ENCODE results near the gene RNU1-3. TPM values are rescaled to one million over a fixed set of nuclear protein-coding genes. Genes with fewer than 3 reads are reported as not detected.
"Not testable (repeated sequence)": the region's sequence is repeated elsewhere in the genome, so short reads cannot be mapped to it uniquely, and the experiment has no call there.

The RNU1-3 gene
- total RNA-seq, 1 donor from 2014 or later: 1,356 TPM

DNA sequence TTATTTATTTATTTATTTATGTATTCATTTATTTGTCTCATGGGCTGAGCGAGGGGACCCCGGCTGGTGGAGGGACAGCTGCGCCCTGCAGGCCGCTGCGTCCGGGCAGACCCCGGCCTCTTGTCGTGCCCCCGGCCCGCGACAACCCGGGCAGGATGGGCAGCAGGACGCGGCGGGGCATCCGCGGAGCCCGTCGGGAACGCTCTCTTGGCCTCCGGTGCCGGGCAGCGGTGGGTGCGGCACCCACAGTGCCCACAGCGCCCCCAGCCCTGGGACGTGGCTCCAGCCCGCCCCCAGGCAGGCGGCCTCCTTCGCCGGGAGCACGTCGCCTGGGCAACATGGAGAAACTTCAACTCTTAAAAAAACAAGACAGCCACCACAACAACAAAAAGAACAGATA lies 8.5 kb downstream of the RNU1-3 start:
- not testable (repeated sequence) for H3K9me3 Mint-ChIP-seq (ENCODE audit: unreplicated experiment); H3K27ac ChIP-seq (ENCODE audit: low read depth, low read length); H2AFZ ChIP-seq (ENCODE audit: low read depth, low read length); H3K27me3 Mint-ChIP-seq (ENCODE audit: low read depth, unreplicated experiment); H3K4me3 ChIP-seq (ENCODE audit: insufficient read depth, low read depth, low read length); FAIRE-seq; H3K9ac ChIP-seq (ENCODE audit: low read length); H3K4me2 ChIP-seq (ENCODE audit: low read length); H3K4me3 Mint-ChIP-seq (ENCODE audit: unreplicated experiment); H3K36me3 ChIP-seq (ENCODE audit: insufficient read depth, low read length); H3K4me1 Mint-ChIP-seq (ENCODE audit: low read depth, unreplicated experiment); H3K4me1 ChIP-seq (ENCODE audit: insufficient read depth, low read length); H3K27me3 ChIP-seq (ENCODE audit: insufficient read depth, low read length); H3K27ac Mint-ChIP-seq (ENCODE audit: unreplicated experiment); DNase-seq (ENCODE audit: low read depth); H3K79me2 ChIP-seq (ENCODE audit: insufficient read depth, low read length); H3K9me3 ChIP-seq (ENCODE audit: insufficient read depth, low read depth, low read length); H4K20me1 ChIP-seq (ENCODE audit: insufficient read depth, low read length); H3K36me3 Mint-ChIP-seq (ENCODE audit: low read depth, unreplicated experiment)

- H3K9me3 Mint-ChIP-seq (ENCODE audit: unreplicated experiment); H3K36me3 Mint-ChIP-seq (ENCODE audit: low read depth, unreplicated experiment); H3K27me3 ChIP-seq (ENCODE audit: insufficient read depth, low read length); H3K4me3 ChIP-seq (ENCODE audit: insufficient read depth, low read depth, low read length); DNase-seq (ENCODE audit: low read depth); H3K36me3 ChIP-seq (ENCODE audit: insufficient read depth, low read length); H3K4me1 Mint-ChIP-seq (ENCODE audit: low read depth, unreplicated experiment); H3K4me1 ChIP-seq (ENCODE audit: insufficient read depth, low read length); H3K27ac Mint-ChIP-seq (ENCODE audit: unreplicated experiment); H3K4me3 Mint-ChIP-seq (ENCODE audit: unreplicated experiment); H4K20me1 ChIP-seq (ENCODE audit: insufficient read depth, low read length); H3K27ac ChIP-seq (ENCODE audit: low read depth, low read length); H3K79me2 ChIP-seq (ENCODE audit: insufficient read depth, low read length); H3K9me3 ChIP-seq (ENCODE audit: insufficient read depth, low read depth, low read length); H3K9ac ChIP-seq (ENCODE audit: low read length); FAIRE-seq; H3K27me3 Mint-ChIP-seq (ENCODE audit: low read depth, unreplicated experiment); H3K4me2 ChIP-seq (ENCODE audit: low read length); H2AFZ ChIP-seq (ENCODE audit: low read depth, low read length): not testable (repeated sequence)
Measured at GRCh38 chr1:16656981-16657683, 9.6 kb downstream of the RNU1-3 start.

- H3K4me3 Mint-ChIP-seq (ENCODE audit: unreplicated experiment); H3K4me2 ChIP-seq (ENCODE audit: low read length); H3K36me3 ChIP-seq (ENCODE audit: insufficient read depth, low read length); H3K27me3 ChIP-seq (ENCODE audit: insufficient read depth, low read length); H3K9me3 ChIP-seq (ENCODE audit: insufficient read depth, low read depth, low read length); H3K27ac ChIP-seq (ENCODE audit: low read depth, low read length); H3K9me3 Mint-ChIP-seq (ENCODE audit: unreplicated experiment); H3K4me3 ChIP-seq (ENCODE audit: insufficient read depth, low read depth, low read length); H2AFZ ChIP-seq (ENCODE audit: low read depth, low read length); DNase-seq (ENCODE audit: low read depth); H3K27me3 Mint-ChIP-seq (ENCODE audit: low read depth, unreplicated experiment); H3K4me1 ChIP-seq (ENCODE audit: insufficient read depth, low read length); H3K4me1 Mint-ChIP-seq (ENCODE audit: low read depth, unreplicated experiment); FAIRE-seq; H3K79me2 ChIP-seq (ENCODE audit: insufficient read depth, low read length); H3K27ac Mint-ChIP-seq (ENCODE audit: unreplicated experiment); H3K9ac ChIP-seq (ENCODE audit: low read length); H4K20me1 ChIP-seq (ENCODE audit: insufficient read depth, low read length); H3K36me3 Mint-ChIP-seq (ENCODE audit: low read depth, unreplicated experiment): not testable (repeated sequence)
Measured at GRCh38 chr1:16656574-16656973, 10.2 kb downstream of the RNU1-3 start.

DNA sequence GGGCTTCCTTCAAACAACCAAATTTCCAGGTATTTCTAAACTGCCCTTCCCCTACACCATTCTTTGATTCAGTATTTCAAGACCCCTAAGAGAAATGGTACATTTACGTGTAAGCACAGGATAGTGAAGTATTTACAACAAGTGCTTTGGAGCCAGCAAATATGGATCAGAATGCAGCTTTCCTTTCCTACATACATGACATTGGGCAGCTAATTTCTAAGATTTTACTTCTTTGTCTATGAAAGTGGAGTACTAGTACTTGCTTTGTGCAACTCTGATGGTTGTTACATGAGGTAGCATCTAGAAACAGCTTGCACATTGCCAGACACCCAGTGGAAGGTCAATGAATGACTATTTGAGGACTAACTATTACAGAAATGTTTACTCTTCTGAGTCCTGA lies 15.2 kb downstream of the RNU1-3 start:
- not testable (repeated sequence) for H3K36me3 Mint-ChIP-seq (ENCODE audit: low read depth, unreplicated experiment); H3K9me3 ChIP-seq (ENCODE audit: insufficient read depth, low read depth, low read length); H3K27me3 Mint-ChIP-seq (ENCODE audit: low read depth, unreplicated experiment); H3K4me1 ChIP-seq (ENCODE audit: insufficient read depth, low read length); H3K4me2 ChIP-seq (ENCODE audit: low read length); H4K20me1 ChIP-seq (ENCODE audit: insufficient read depth, low read length); H3K4me3 ChIP-seq (ENCODE audit: insufficient read depth, low read depth, low read length); FAIRE-seq; H3K27ac ChIP-seq (ENCODE audit: low read depth, low read length); H3K4me3 Mint-ChIP-seq (ENCODE audit: unreplicated experiment); H3K27ac Mint-ChIP-seq (ENCODE audit: unreplicated experiment); DNase-seq (ENCODE audit: low read depth); H3K36me3 ChIP-seq (ENCODE audit: insufficient read depth, low read length); H3K9me3 Mint-ChIP-seq (ENCODE audit: unreplicated experiment); H3K4me1 Mint-ChIP-seq (ENCODE audit: low read depth, unreplicated experiment); H2AFZ ChIP-seq (ENCODE audit: low read depth, low read length); H3K27me3 ChIP-seq (ENCODE audit: insufficient read depth, low read length); H3K79me2 ChIP-seq (ENCODE audit: insufficient read depth, low read length); H3K9ac ChIP-seq (ENCODE audit: low read length)

- not testable (repeated sequence) for H3K4me3 Mint-ChIP-seq (ENCODE audit: unreplicated experiment); H3K9me3 Mint-ChIP-seq (ENCODE audit: unreplicated experiment); DNase-seq (ENCODE audit: low read depth); H3K27ac ChIP-seq (ENCODE audit: low read depth, low read length); H3K9ac ChIP-seq (ENCODE audit: low read length); H3K27ac Mint-ChIP-seq (ENCODE audit: unreplicated experiment); H3K27me3 ChIP-seq (ENCODE audit: insufficient read depth, low read length); H3K9me3 ChIP-seq (ENCODE audit: insufficient read depth, low read depth, low read length); H3K4me2 ChIP-seq (ENCODE audit: low read length); H3K27me3 Mint-ChIP-seq (ENCODE audit: low read depth, unreplicated experiment); H3K79me2 ChIP-seq (ENCODE audit: insufficient read depth, low read length); H3K4me1 Mint-ChIP-seq (ENCODE audit: low read depth, unreplicated experiment); H3K4me1 ChIP-seq (ENCODE audit: insufficient read depth, low read length); H3K36me3 Mint-ChIP-seq (ENCODE audit: low read depth, unreplicated experiment); H3K36me3 ChIP-seq (ENCODE audit: insufficient read depth, low read length); FAIRE-seq; H4K20me1 ChIP-seq (ENCODE audit: insufficient read depth, low read length); H3K4me3 ChIP-seq (ENCODE audit: insufficient read depth, low read depth, low read length); H2AFZ ChIP-seq (ENCODE audit: low read depth, low read length)
Measured at GRCh38 chr1:16649960-16650359, 16.8 kb downstream of the RNU1-3 start.

DNA sequence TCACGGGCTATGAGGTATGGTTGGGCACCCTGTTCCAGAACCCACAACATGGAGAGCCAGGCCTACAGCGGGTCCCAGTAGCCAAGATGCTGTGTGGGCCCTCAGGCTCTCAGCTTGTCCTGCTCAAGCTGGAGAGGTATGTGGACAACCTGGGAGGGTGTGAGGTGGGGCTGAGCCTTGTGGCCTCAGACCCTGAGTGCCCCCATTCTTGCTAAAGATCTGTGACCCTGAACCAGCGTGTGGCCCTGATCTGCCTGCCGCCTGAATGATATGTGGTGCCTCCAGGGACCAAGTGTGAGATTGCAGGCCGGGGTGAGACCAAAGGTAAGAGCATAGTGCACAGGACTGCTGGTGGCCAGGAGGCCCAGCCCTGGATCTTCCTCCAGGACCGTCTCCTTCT lies 17.4 kb downstream of the RNU1-3 start:
- H3K4me3 Mint-ChIP-seq (ENCODE audit: unreplicated experiment); H3K27me3 ChIP-seq (ENCODE audit: insufficient read depth, low read length); FAIRE-seq: not testable (repeated sequence)

More for the DNA sequence above, 17.4 kb downstream of the RNU1-3 start:
- not testable (repeated sequence) for H3K4me2 ChIP-seq (ENCODE audit: low read length); H3K36me3 Mint-ChIP-seq (ENCODE audit: low read depth, unreplicated experiment); H3K4me3 ChIP-seq (ENCODE audit: insufficient read depth, low read depth, low read length); H3K79me2 ChIP-seq (ENCODE audit: insufficient read depth, low read length); H3K27ac ChIP-seq (ENCODE audit: low read depth, low read length); H3K9ac ChIP-seq (ENCODE audit: low read length); H3K4me1 ChIP-seq (ENCODE audit: insufficient read depth, low read length); H3K4me1 Mint-ChIP-seq (ENCODE audit: low read depth, unreplicated experiment); H4K20me1 ChIP-seq (ENCODE audit: insufficient read depth, low read length); H3K36me3 ChIP-seq (ENCODE audit: insufficient read depth, low read length); H3K27ac Mint-ChIP-seq (ENCODE audit: unreplicated experiment); DNase-seq (ENCODE audit: low read depth); H2AFZ ChIP-seq (ENCODE audit: low read depth, low read length); H3K9me3 ChIP-seq (ENCODE audit: insufficient read depth, low read depth, low read length); H3K27me3 Mint-ChIP-seq (ENCODE audit: low read depth, unreplicated experiment); H3K9me3 Mint-ChIP-seq (ENCODE audit: unreplicated experiment)
